Activated naive CD4-positive, alpha-beta T cell treated with anti-CD3 and anti-CD28 coated beads, Interleukin-2, amount 50 U/mL, for 24 hours (primary cell): ENCODE measurements around the gene STAM2.
"Not testable (repeated sequence)": the region's sequence is repeated elsewhere in the genome, so short reads cannot be mapped to it uniquely, and the experiment has no call there.

Experiments
- H3K27ac Mint-ChIP-seq: one replicate; pipeline ENCODE4 v1.8.0; 2021; ENCODE audit warnings: mild to moderate bottlenecking, mixed read lengths
- H3K27me3 Mint-ChIP-seq: one replicate; pipeline ENCODE4 v1.8.0; 2021; ENCODE audit warnings: mixed read lengths
- H3K36me3 Mint-ChIP-seq: one replicate; pipeline ENCODE4 v1.8.0; 2021; ENCODE audit warnings: mixed read lengths
- H3K4me1 Mint-ChIP-seq: one replicate; pipeline ENCODE4 v1.8.0; 2021; ENCODE audit warnings: mixed read lengths
- H3K4me3 Mint-ChIP-seq: one replicate; pipeline ENCODE4 v1.8.0; 2021; ENCODE audit warnings: mild to moderate bottlenecking, mixed read lengths
- H3K9me3 Mint-ChIP-seq: one replicate; pipeline ENCODE4 v1.8.0; 2021; ENCODE audit warnings: mixed read lengths

STAM2 gene

DNA sequence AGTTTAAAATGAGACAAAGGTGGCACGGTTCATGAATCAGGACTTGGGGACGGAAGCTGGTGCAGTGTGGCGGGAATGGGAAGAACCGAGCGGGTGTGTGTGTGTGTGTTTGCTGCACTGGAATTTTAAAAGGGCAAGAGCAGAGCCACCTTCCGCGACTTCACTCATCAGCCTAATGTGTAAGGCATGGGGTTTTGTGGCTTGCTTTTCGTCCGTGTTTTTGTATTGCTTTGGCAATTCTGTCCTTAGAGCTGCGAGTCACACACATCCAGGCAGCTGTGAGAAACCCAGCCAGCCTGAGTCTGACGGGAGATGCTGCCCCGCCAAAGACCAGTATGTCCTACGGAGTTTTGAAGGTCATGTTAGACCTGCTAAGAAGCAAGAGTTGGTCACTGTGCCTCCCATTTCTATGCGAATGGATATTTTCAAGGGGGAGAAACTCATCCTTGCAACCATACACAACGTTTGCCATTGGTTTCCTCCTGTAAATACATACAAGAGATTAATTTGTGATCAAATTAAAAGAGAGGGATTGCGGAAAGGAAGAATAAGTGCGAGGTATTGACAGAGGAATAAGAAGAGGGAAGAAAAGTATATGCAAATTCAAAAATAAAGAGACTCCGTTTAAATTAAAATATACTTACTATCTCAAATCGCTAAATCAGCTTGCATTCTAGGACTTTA, 76.1 kb downstream of the STAM2 start:
- Mint-ChIP-seq H3K27ac (no peak overlapping the region), H3K27me3 (peaks cover 32% of the 10 kb centered on the region), H3K4me3 (peak overlapping the region; percentile 84), H3K4me1 (peaks cover 18% of the 10 kb centered on the region), H3K36me3 (no peaks in the 10 kb centered on the region), H3K9me3 (no peaks in the 10 kb centered on the region)

DNA sequence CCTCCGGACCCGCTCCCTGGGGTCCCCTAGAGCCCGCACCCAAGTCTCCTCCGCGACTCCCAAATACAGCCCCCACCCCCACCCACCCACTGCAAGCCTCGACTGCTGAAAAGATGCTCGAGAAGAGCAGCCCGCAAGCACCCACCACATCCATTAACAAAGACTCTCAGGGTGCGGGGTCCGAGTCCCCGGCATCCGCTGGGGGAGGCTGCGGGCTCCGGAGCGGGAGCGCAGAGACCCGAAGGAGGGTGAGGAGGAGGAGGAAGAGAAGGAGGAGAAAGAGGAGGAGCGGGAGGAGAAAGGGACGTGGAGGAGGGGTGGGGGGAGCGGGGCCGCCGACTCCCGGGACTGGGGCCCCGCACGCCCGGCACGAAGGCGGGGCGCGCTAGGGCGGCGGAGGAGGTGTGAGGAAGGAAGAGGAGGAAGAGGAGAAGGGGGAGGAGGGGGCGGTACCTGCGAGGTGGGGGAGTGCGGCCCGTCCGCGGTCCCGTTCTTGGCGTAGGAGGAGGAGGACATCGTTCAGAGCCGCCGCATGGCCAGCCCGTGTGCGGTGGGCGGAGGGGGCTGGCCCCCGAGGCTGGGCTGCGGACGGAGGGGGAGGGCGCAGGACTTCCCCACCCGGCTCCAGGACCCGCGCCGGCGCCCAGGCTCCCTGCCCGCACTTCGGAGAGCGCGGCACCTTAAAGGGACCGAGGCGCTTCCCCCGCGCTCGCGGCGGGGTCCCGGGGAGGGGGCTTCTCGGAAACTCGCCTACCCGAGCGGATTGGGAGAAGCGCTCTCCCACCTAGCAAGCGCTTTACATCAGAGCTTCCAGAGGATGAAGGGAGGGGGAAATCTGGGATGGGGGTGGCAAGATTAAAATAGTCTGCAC, 76.8 kb downstream of the STAM2 start, which contains the start of gene CACNB4:
TSS of gene CACNB4 (minus strand) at position 549 of the 871 bp plus-strand sequence.
- no peaks in the 10 kb centered on the region for H3K9me3 Mint-ChIP-seq
- H3K4me1 Mint-ChIP-seq = peaks cover 18% of the 10 kb centered on the region
- peaks cover 34% of the 10 kb centered on the region for H3K27me3 Mint-ChIP-seq
- H3K27ac Mint-ChIP-seq = no peak within 1 kb of the TSS
- H3K36me3 Mint-ChIP-seq = no peaks in the 10 kb centered on the region
- peak within 1 kb of the TSS; percentile 85 for H3K4me3 Mint-ChIP-seq

DNA sequence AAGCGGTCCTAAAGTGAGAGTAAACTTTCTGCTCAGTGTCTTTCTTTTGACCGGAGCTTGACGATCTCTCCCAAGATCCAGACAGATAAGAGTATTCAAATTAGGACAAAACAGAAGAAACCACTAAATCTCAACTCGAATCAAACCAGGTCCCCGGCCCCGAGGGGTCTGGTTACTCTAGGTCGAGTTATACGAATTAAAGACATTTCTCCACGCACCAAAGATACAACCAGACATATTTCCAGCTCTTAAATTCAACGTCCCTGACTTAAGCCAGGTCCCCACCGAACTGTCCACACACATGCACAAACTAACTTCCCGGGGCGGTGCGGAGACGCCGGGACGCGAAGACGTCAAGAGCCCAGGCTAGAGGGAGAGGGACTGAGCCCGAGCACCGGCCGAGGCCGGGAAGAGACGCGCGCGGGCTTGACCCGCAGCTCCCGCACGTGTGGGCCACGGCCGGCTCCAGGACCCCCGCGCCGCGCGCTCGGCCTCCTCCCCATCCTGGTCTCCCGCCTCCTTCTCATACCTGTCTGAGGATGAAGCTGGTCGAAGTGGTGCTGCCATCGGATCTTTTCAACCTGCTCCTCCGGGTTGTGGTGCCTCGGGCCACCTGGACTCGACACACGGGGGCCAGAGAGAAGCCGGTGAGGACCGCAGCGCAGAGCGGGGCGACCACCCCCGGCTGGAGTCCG, 77.6 kb downstream of the STAM2 start:
- Mint-ChIP-seq H3K27ac (no peak overlapping the region), H3K36me3 (no peaks in the 10 kb centered on the region), H3K4me3 (peak overlapping the region; percentile 85), H3K4me1 (peaks cover 18% of the 10 kb centered on the region), H3K27me3 (peaks cover 34% of the 10 kb centered on the region), H3K9me3 (no peaks in the 10 kb centered on the region)

- Mint-ChIP-seq H3K27me3 (peaks cover 31% of the 10 kb centered on the region), H3K4me1 (peaks cover 18% of the 10 kb centered on the region), H3K4me3 (peak overlapping the region; percentile 85), H3K27ac (no peak overlapping the region), H3K9me3 (no peaks in the 10 kb centered on the region), H3K36me3 (no peaks in the 10 kb centered on the region)
These were observed 78.2 kb downstream of the STAM2 start for GRCh38 chr2:152097290-152097800.

GRCh38 chr2:152095146-152095545, 80.4 kb downstream of the STAM2 start:
- Mint-ChIP-seq H3K9me3 (no peaks in the 10 kb centered on the region), H3K27me3 (peaks cover 21% of the 10 kb centered on the region), H3K36me3 (no peaks in the 10 kb centered on the region)

DNA sequence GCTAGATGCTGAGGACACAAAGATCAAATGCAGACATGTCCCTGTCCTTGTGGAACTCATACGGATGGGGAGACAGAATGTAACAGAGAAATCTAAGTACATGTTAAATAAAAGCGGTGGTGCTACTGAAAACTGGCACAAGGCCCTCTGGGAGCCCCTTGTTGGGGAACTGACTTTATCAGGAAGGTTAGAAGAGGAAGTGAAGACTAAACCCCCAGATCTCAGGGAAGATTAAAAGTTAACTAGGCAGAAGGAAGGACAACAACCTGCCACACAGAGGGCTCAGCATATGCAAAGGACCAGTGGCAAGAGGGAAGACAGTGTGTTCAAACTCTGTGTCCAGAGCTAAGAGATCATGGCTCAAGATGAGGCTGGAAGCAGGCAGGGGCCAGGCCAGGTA, 81.5 kb downstream of the STAM2 start:
- no peaks in the 10 kb centered on the region for H3K36me3 Mint-ChIP-seq
- H3K4me3 Mint-ChIP-seq = no peak overlapping the region
- H3K27ac Mint-ChIP-seq = no peak overlapping the region
- peaks cover 13% of the 10 kb centered on the region for H3K27me3 Mint-ChIP-seq
- peaks cover 11% of the 10 kb centered on the region for H3K4me1 Mint-ChIP-seq
- H3K9me3 Mint-ChIP-seq = no peaks in the 10 kb centered on the region

More at GRCh38 chr2:152095146-152095545, 80.4 kb downstream of the STAM2 start:
- no peak overlapping the region for H3K27ac Mint-ChIP-seq
- H3K4me1 Mint-ChIP-seq = peaks cover 18% of the 10 kb centered on the region
- H3K4me3 Mint-ChIP-seq = no peak overlapping the region

DNA sequence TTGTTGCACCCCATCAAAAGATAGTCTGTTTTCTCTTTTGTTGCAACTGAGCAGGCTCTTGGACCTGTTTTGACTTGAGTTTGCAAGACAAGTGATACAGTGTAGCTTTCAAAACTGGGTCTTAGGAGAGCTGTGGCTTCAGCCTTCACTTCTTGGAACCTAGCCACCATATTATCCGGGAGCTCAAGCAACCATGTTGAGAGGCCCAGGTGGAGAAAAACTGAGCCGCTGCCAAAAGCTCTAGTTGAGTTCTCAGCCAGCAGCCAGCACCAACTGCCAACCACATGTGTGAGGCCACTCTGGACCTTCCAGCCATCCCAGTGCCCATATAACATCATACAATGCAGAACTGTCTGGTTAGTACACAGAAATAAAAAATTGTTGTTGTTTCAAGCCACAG, 82.1 kb downstream of the STAM2 start:
- H3K4me1 Mint-ChIP-seq = peaks cover 10% of the 10 kb centered on the region
- H3K9me3 Mint-ChIP-seq = no peaks in the 10 kb centered on the region
- H3K27ac Mint-ChIP-seq = no peak overlapping the region
- H3K4me3 Mint-ChIP-seq = no peak overlapping the region
- no peaks in the 10 kb centered on the region for H3K36me3 Mint-ChIP-seq
- H3K27me3 Mint-ChIP-seq = peaks cover 13% of the 10 kb centered on the region

GRCh38 chr2:152092095-152092494, 83.5 kb downstream of the STAM2 start:
- Mint-ChIP-seq H3K4me3 (no peak overlapping the region), H3K4me1 (peaks cover under 1% of the 10 kb centered on the region), H3K27ac (no peak overlapping the region), H3K9me3 (no peaks in the 10 kb centered on the region), H3K36me3 (no peaks in the 10 kb centered on the region), H3K27me3 (peaks cover 4% of the 10 kb centered on the region)

DNA sequence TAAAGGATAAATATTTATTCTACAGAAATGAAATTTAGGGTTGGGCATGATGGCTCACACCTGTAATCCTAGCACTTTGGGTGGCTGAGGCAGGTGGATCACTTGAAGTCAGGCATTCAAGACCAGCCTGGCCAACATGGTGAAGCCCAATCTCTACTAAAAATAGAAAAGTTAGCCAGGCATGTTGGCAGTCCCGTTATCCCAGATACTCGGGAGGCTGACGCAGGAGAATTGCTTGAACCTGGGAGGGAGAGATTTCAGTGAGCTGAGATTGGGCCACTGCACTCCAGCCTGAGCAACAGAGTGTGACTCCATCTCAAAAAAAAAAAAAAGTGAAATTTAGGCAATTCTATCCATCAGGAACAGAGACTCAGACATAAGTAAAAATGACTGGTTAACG, 84.8 kb downstream of the STAM2 start:
- H3K27me3 Mint-ChIP-seq, H3K36me3 Mint-ChIP-seq, H3K9me3 Mint-ChIP-seq: not testable (repeated sequence)

DNA sequence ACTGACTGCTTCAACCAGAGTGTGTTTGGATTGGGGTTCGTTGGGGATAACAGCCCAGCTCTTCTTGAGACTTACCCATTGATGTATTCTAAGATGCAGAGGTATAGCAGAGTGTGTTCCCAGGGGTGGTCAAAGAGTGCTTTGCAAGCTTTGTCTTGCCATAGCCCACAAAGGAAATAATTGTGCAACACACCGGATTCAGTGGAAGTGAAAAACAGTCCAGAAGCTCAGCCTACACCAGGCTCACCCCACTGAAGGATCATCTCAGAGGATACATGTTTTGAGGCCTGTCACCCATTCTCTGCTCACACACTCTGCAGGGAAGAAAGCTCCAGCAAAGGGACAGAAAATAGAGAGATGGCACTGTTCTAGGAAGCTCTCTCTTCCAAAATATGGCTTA, 86.3 kb downstream of the STAM2 start:
- peaks cover 3% of the 10 kb centered on the region for H3K27me3 Mint-ChIP-seq
- H3K9me3 Mint-ChIP-seq = no peaks in the 10 kb centered on the region
- H3K36me3 Mint-ChIP-seq = no peaks in the 10 kb centered on the region
- H3K4me1 Mint-ChIP-seq = no peaks in the 10 kb centered on the region
- H3K27ac Mint-ChIP-seq = no peak overlapping the region
- no peak overlapping the region for H3K4me3 Mint-ChIP-seq

More for the DNA sequence above, 84.8 kb downstream of the STAM2 start:
- H3K4me1 Mint-ChIP-seq, H3K27ac Mint-ChIP-seq, H3K4me3 Mint-ChIP-seq: not testable (repeated sequence)

- Mint-ChIP-seq H3K9me3 (no peaks in the 10 kb centered on the region), H3K27me3 (peaks cover 2% of the 10 kb centered on the region), H3K36me3 (no peaks in the 10 kb centered on the region), H3K4me1 (no peaks in the 10 kb centered on the region), H3K27ac (no peak overlapping the region), H3K4me3 (no peak overlapping the region)
These were observed 87.6 kb downstream of the STAM2 start for GRCh38 chr2:152088006-152088405.

- Mint-ChIP-seq H3K36me3 (no peaks in the 10 kb centered on the region), H3K27me3 (peaks cover 2% of the 10 kb centered on the region), H3K4me1 (no peaks in the 10 kb centered on the region), H3K27ac (no peak overlapping the region), H3K4me3 (no peak overlapping the region), H3K9me3 (no peaks in the 10 kb centered on the region)
These were observed 89.3 kb downstream of the STAM2 start for GRCh38 chr2:152086231-152086630.

- H3K4me1 Mint-ChIP-seq = no peaks in the 10 kb centered on the region
- no peaks in the 10 kb centered on the region for H3K9me3 Mint-ChIP-seq
- H3K4me3 Mint-ChIP-seq = no peak overlapping the region
- H3K27ac Mint-ChIP-seq = no peak overlapping the region
- peaks cover 1% of the 10 kb centered on the region for H3K36me3 Mint-ChIP-seq
- no peaks in the 10 kb centered on the region for H3K27me3 Mint-ChIP-seq
These were observed 91.5 kb downstream of the STAM2 start for GRCh38 chr2:152084076-152084475.

- Mint-ChIP-seq H3K36me3 (peaks cover 1% of the 10 kb centered on the region), H3K27me3 (no peaks in the 10 kb centered on the region), H3K27ac (no peak overlapping the region), H3K4me1 (no peaks in the 10 kb centered on the region), H3K4me3 (no peak overlapping the region), H3K9me3 (no peaks in the 10 kb centered on the region)
These were observed 92.2 kb downstream of the STAM2 start for GRCh38 chr2:152083202-152083875.

- H3K9me3 Mint-ChIP-seq = no peaks in the 10 kb centered on the region
- no peak overlapping the region for H3K27ac Mint-ChIP-seq
- peaks cover 1% of the 10 kb centered on the region for H3K36me3 Mint-ChIP-seq
- H3K4me3 Mint-ChIP-seq = no peak overlapping the region
- H3K27me3 Mint-ChIP-seq = no peaks in the 10 kb centered on the region
- H3K4me1 Mint-ChIP-seq = no peaks in the 10 kb centered on the region
These were observed 96.9 kb downstream of the STAM2 start for GRCh38 chr2:152078662-152079061.
